Skin epidermis (tissue), 12 donors: ENCODE measurements around the gene TRNT1.

Experiments
- H3K27ac ChIP-seq, 21 experiments: fragments of 200-600 bp; sonication (generic) in 11 of 21; one replicate each; pipeline ENCODE4 v1.5.0; 2020; ENCODE audit warnings: mild to moderate bottlenecking in 3 of 21, inconsistent platforms in 2 of 21, moderate library complexity in 2 of 21
- H3K4me3 ChIP-seq, 7 experiments: fragments of 200-600 bp; sonication (generic) in 2 of 7; one replicate each; pipeline ENCODE4 v1.5.0; 2020; ENCODE audit warnings: inconsistent platforms in 2 of 7, mild to moderate bottlenecking in 2 of 7, moderate library complexity in 1 of 7

Gene TRNT1

DNA sequence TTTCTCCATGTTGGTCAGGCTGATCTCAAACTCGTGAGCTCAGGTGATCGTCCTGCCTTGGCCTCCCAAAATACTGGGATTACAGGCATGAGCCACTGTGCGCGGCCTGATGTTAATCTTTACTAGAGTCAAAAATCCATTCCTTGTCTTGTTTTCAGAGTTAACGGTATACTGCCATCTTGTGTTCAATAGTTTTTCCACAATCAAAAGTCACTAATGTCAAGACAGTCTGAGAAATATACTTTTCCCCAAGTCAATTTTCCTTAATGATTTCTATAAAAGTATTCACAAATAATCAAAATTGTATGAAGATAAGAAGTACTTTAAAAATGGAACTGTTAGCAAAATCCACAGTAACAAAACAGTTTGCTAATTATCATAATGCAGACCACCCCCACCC lies 44.3 kb downstream of the TRNT1 start:
- H3K4me3 ChIP-seq: no peak overlapping the region
- H3K27ac ChIP-seq: peak overlapping the region in 2 of 21 experiments; percentile 19 to 24

DNA sequence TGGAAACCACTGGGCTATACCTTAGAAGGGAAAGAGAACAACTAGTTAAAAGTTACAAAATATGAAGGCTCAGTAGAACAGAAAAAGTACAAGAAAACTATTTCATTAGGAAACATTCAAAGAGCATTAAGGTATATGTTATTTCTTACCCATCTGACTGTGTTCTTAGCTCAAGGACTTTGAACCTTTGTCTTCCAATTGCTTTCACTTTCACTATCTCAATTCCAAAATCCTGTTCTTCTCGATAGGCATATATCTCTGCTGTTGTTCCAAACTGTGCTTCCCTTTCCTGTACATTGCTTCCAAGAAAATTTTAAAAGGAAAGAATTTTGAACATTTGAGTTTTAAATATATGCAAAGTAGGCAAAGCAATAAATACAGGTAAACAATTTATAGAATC lies 45.9 kb downstream of the TRNT1 start:
- Histone ChIP-seq H3K27ac (peak overlapping the region in 19 of 21 experiments; percentile 24 to 88 (median 74)), H3K4me3 (peak overlapping the region in 1 of 7 experiments; percentile 8)

- Histone ChIP-seq H3K27ac (peak overlapping the region in 5 of 21 experiments; percentile 49 to 94 (median 91)), H3K4me3 (peak overlapping the region in 3 of 7 experiments; percentile 62 to 93 (median 91))
Measured at GRCh38 chr3:3177861-3178497, 51.2 kb downstream of the TRNT1 start.

DNA sequence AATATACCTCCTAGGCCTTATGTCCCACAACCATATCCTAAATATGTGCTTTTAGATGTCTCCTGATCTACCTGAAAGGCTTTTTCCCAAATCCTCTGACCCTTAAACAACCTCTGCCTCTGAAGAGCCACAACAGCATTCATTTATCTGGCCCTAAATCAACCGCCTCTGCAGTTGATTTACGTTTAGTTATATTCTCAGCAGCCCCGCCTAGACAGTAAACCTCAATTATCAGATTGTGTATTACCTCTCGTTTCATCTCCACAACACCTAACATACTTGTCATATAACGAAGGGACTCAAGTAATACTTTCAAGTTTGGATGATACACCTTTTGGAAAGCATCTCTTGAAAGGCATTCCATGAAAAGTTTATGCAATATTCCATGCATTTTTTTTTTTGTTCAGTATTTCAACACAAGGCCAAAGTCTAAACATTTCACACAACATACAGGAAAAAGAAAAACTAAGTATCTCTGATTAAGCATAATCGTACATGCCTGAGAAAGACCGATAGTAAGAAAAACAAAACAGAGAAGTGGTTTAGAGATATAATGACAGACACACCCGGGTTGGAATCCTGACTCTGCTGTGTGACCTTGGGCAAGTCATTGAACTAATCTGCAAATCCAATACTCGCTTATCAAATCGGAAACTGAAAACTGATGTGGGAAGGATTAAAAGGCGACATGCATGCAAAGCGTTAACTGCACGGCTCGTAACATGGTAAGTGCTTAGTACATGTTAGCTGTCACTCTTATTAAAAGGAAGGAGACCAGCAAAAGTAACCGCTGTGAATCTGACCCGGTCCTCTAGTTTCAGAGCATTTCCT lies 52.0 kb downstream of the TRNT1 start:
- Histone ChIP-seq H3K27ac (peak overlapping the region; percentile 58 to 95 (median 86)), H3K4me3 (peak overlapping the region; percentile 62 to 98 (median 93))

DNA sequence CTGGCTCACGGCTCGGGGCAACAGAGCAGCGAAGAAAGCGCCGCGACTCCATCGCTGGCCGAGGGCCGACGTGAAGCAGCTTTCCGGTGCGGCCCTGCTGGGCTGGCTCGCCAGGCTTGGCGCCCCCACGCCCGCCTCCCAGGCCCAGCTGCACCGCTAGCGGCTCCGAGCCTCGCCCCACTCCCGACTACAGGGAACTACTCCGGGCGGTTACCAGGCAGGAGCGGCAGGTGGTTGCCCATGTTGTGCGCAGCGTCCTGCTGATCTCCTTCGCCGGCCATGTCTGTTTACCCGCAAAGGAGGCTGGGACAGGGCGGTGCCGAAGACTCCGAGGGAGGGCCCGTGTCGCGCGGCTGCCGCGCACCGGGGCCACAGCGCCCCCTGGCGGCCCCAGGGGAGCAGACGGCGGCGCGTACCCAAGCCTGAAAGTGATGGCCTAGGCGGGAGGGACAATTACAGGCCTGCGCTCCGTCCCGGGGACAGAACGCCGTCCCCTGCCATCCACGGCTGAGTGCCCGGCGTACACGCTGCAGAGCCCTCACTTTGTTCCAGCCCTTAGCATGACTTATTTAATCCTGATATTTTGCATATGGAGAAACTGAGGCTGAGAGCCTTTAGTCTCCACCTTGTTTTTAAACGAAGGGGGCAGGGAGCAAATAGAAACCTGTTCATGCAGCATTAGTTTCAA lies 52.8 kb downstream of the TRNT1 start, which contains the start of gene CRBN:
CRBN (minus strand) TSS at position 285 of the 688 bp plus-strand sequence; CDS start at position 281, 4 bp downstream.
- peak within 1 kb of the TSS; percentile 62 to 98 (median 93) for H3K4me3 ChIP-seq
- peak within 1 kb of the TSS; percentile 58 to 95 (median 86) for H3K27ac ChIP-seq

- Histone ChIP-seq H3K4me3 (no peak overlapping the region), H3K27ac (no peak overlapping the region)
Measured at GRCh38 chr3:3180456-3180855, 53.7 kb downstream of the TRNT1 start.

DNA sequence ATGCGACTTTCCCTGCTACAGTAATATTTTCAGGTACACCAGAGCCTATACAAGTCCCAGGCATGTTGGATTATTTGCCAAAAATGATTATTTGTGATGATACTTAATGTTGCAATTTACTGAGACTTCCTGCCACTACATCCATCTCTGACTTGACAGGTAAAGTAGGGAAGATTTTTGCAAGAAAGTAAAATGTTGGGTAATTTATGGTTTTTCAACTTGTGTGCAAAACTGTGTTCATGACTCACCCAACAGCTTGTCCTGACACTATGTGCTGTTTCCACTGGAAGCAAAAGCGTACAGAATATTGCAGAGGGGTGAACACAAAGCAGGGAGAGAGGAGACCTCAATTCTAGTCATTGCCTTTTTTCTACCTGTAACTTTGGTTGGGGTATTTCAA lies 58.1 kb downstream of the TRNT1 start:
- no peak overlapping the region for H3K27ac ChIP-seq
- no peak overlapping the region for H3K4me3 ChIP-seq

- Histone ChIP-seq H3K4me3 (no peak overlapping the region), H3K27ac (peak overlapping the region in 1 of 21 experiments; percentile 46)
Measured at GRCh38 chr3:3189102-3189727, 62.5 kb downstream of the TRNT1 start.

- Histone ChIP-seq H3K27ac (no peak overlapping the region), H3K4me3 (no peak overlapping the region)
Measured at GRCh38 chr3:3189961-3190360, 63.2 kb downstream of the TRNT1 start.

- no peak overlapping the region for H3K4me3 ChIP-seq
- peak overlapping the region in 4 of 21 experiments; percentile 20 to 72 (median 48) for H3K27ac ChIP-seq
Measured at GRCh38 chr3:3191675-3192285, 65.0 kb downstream of the TRNT1 start.

DNA sequence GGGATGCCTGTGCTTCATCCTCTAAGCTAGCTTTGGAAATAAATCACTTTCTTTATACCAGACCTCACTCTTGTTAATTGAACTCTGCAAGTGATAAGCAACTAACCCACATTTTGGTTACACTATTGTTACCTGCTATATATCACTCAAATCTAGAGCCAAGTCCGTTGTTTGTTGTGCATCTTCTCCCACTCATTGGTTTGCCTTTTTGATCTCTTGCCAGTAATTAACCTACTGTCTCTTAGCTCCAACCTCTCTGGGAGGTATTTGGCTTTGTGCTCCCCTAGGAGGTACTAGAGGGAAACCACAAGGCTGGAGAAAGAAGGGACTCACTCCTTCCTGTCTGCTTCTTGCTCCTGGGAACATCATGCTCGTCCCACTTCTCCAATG lies 65.5 kb downstream of the TRNT1 start:
- Histone ChIP-seq H3K27ac (peak overlapping the region in 4 of 21 experiments; percentile 20 to 72 (median 48)), H3K4me3 (no peak overlapping the region)

- H3K27ac ChIP-seq: no peak overlapping the region
Measured at GRCh38 chr3:3194861-3195260, 68.1 kb downstream of the TRNT1 start.

GRCh38 chr3:3196148-3196861 lies 69.6 kb downstream of the TRNT1 start:
- Histone ChIP-seq H3K4me3 (no peak overlapping the region), H3K27ac (no peak overlapping the region)

More at GRCh38 chr3:3194861-3195260, 68.1 kb downstream of the TRNT1 start:
- H3K4me3 ChIP-seq: no peak overlapping the region
